Erythroblast (primary cell): ENCODE results near the gene SLC30A3.

Source experiments
- GATA1 ChIP-seq: IDR thresholded peaks from 2 replicates; pipeline ENCODE4 v1.6.1; 2011; ENCODE audit warnings: low read depth, mild to moderate bottlenecking, control low read depth, low read length, moderate library complexity
- POLR2A ChIP-seq: IDR thresholded peaks from 2 replicates; pipeline ENCODE4 v1.6.1; 2011; ENCODE audit warnings: mild to moderate bottlenecking, low read length

- TF ChIP-seq POLR2A (no peak), GATA1 (no peak)
Observed at GRCh38 chr2:27262379-27263286, at the start of gene SLC30A3.
